Activated CD4-positive, alpha-beta T cell treated with anti-CD3 and anti-CD28 coated beads, Interleukin-2, amount 50 U/mL, for 24 hours (primary cell): ENCODE results near the gene MRPL9.

Experiments used
- DNase-seq, 2 donors: peaks; one replicate each; pipeline ENCODE4 v3.0.0-alpha.2; 2020; ENCODE audit warnings: low read depth in 1 of 2, low spot score in 1 of 2

Gene MRPL9

DNA sequence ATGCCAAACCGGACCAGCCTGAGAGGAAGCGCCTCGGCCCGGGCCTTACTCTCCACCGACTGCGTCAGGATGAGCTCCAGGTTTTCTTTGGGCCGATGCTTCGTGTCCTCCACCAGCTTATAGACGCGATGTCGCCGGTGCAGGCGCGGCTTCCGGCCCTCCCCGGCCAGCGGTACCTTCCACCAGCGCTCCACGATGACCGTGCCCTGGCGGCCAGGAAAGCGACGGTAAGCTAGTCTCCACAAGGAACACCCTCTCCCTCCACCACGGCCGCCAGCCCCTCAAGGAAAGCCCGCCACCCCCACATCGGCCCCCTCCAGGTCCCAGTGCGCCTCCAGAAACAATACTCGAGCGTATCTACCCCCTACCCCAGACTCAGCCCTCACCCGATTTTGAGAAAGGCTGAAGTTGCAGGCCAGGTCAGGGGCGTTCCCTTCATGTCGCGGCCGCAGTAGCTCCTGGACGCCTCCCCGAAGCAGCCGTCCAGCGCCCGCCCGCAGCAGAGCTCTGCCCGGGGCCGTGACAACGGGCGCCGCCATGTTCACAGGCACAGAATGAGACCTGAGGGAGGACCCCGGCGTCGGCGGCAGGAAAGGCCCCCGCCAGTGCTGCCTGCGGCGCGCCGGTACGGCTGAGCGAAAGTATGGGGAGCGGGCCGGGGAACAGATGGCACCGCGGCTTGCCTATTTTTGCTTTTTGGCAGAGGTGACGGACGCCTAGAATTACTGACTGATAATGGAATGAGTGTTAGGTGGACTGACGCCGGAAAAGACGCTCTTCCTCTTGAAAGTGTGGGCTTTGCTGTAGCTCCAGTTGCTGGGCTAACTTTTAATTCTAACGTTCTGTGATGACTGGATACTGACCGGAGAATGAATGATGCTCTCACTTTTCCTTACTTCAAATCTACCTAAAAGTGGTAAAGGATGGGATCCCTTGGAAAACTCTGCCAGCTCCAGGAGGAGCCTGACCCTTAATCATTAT is at the start of gene MRPL9:
TSS of gene MRPL9 (minus strand) at position 556 of the 981 bp plus-strand sequence. CDS start at position 539, 17 bp downstream.
- DNase-seq = peak; percentile 74 to 80

DNA sequence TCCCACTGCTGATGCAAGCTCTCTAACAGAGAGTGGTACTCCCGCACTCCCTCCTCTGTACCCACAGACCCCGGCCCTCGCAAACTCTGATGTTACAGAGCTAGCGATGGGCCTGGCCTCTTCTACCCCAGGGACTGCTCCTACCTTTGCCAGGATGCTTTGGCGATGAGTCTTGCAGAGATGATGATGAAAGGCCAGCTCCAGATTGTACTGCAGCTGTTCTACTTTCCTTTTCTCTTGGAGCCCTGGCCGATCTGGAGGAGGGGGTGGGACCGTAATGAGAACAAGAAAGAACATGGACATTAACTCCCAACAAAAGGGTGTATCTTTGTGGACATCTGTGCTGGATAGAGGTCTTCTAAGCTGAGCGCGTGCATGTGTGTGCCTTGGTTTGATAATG is 47.9 kb upstream of the MRPL9 start:
- no peak for DNase-seq

DNA sequence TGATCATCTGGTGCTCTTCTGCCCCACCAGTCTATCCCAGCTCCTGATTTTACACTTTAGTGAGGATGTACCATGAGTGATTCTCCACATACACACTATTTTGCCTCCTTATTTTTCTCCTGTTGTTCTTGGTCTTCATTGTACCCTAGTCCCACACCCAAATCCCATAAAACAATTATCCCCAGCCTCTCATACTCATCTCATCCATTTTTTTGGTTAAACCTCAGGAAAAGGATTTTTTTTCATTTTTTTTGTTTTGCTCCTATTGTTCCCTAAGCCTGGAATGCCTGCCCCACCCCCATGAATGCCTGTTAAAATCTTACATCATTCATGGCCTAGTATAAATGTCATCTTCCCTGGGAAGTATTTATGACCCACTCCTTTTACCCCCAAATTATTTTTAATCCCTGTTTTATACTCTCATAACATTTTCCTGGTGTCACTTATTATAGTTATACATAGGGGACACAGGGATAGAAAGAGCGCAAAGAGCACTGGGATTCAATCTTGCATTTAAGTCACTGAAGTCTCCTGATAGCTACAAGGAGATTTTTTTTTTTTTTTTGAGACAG is 46.8 kb upstream of the MRPL9 start:
- no peak for DNase-seq

DNA sequence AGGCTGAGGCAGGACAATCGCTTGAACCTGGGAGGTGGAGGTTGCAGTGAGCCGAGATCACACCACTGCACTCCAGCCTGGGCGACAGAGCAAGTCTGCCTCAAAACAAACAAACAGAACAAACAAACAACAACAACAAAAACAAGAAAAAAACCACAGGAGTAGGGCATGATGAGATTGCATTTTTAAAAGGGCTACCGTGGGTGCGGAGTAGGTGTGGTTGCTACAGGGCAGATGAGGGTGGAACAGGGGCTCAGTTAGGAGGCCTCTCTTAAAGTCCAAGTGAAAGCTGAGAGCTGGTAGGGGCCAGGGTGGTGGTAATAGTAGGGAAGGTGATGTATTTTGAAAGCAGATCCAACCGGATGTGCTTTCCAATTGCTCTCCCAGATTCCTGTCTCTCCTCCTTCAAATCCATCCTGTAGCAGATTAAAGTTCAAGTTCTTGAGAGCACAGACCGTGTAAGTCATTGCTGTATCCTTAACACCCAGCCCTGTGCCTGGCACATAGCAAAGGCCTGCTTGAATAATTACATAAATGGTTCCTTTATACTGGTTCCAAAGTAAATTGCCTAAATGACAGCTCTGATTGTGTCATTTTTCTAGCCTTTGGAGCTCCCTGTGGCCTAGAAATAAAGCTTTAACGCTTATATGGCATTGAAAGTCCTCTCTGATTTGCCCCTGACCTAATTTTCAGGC is 46.1 kb upstream of the MRPL9 start:
- DNase-seq = no peak

DNA sequence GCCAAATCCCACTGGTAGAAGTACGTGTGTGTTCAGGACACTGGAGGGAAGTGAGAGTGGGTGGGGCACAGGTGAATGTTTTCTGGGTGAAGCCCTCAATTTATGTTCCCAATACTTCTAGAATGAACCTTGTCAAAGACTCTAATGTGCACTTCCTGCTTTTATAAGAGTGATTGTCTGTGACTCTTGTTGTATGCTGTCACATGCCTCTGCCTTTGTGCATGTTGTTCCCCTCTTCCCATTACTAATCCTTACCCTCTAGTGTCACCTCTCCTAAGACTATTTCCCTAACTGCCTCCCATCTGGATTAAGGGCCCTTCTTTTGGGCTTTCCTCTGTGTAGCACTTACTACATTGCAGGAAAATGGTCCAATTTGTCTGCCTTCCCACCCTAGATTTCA is 44.5 kb upstream of the MRPL9 start:
- no peak for DNase-seq

DNA sequence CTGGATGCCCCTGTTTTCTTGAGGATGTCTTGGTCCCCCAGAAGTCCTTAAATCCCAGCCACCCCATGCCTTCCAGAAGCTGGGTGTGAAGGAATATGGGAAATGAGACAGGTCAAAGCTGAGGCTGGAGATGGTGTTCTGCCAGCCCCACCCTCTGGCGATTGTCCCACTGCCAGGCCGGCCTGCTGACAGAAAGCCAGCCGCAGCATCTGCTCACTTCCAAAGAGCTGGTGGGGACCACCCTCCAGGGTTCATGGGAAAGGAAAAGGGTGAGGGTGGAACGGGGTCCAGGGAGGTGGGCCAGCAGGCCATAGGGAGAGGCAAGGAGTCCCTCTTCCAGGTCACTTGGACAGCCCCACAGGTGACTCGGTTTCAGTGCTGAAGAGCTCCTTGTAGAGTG is 43.8 kb upstream of the MRPL9 start:
- DNase-seq = no peak

DNA sequence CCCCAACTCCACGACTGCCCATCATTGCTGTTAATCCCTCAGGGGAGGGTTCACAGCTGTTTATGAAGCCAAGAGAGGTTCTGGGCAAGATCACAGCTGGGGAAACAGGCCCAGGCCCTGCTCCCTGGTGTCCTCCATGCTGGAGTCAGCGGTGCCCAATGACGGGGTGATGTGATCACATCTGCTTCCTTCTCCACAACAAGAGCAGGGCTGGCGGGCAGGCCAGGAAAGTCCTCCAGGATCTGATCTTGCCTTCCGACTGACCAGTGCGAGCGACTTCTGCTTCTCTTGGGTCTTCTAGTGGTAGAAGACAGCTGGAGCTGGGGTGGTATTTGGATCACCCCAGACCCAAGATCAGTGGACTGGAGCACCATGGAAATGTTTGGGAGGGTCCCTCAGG is 42.9 kb upstream of the MRPL9 start:
- DNase-seq = no peak

DNA sequence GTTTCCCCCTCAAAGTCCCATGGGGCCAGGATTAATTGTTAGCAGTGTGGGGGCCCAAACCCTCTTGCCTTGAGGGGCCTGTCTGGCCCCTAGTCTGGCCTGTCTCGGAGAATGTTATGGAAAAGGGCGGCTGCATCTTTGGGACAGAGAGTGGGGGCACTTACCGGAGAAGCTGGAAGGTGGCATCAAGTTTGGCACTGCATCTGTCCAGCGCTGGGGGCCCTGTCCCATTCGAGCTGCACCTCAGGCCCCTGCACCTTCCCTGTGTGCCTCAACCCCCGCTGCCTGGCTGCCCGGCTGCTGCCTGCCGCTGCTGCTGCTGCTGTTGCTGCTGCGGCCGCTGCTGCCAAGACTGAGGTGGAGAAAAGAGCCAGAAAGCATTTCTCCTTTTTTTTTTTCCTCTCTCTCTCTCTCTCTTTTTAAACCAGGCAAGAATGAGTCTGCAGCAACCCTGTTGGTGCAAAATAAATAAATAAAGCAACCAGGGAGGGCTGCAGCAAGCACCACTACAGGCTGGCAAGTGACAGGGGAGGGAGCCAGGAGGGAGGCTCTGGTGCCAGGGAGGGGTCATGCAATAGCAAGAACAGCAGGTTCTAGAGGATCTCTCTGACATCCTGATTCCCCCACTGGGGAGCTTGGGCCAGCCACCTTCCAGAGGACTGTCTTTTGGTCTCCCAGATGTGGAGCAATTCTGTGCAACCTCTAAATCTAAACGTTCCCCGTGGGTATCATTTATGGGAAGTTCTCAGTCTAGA is 41.9 kb upstream of the MRPL9 start, which contains the start of gene LINGO4:
TSS of gene LINGO4 (minus strand) at position 354 of the 755 bp plus-strand sequence. CDS start 2,715 bp downstream, outside the sequence.
- no peak for DNase-seq

DNA sequence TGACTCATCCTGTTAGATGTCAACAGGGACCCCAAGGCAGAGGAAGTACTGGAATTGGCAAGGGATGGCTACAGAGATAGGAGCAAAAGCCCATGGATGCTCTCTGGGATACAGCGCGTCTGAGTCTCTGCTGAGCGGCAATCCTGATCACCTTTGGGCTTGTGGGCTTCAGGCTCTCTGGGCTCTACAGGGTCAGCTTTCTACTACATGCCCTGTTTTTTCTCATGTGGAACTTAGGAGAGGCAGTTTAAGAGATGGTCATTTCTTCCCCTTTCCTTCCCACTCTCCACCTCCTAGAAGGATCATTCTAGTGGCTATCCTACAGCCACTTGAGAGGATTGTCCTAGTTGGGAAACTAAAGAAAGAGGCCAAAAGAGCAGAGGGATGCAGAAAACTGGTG is 40.6 kb upstream of the MRPL9 start:
- no peak for DNase-seq

DNA sequence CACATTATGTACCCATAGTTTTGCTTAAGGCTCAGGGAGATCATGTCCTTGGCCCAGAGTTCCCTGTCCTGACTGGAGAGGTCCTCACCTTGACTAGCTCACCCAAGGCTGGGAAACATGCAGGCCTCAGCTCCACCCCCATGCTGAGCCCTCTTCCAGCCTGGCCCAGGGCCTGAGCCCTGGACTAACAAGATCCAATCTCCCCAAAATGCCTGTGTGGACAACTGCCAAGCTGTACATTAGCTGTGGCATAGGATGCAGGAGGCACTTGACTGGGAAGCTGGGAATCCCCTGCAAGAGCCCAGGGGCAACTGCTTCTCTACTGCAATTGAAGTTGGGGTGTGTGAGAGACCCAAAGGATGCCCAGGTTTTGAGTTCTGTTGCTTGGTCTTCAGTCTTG is 39.9 kb upstream of the MRPL9 start:
- no peak for DNase-seq

DNA sequence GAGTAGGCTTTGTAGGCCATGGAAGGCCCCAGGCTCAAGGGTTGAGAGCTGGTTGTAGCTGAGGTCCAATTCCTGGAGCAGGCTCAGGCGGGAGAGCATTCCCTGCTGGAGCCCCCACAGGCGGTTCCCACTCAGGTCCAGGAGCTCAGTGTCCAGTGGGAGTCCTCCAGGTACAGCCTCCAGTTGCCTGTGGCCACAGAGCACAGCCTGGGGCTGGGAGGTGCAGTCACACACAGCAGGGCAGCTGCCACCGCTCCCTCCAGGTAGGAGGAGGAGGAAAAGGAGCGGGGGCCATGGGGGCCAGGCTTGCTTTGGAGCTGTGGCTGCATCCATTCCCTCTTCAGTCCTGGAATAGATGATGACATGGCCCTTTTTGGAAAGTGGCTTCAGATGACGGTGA is 39.1 kb upstream of the MRPL9 start:
- no peak for DNase-seq

DNA sequence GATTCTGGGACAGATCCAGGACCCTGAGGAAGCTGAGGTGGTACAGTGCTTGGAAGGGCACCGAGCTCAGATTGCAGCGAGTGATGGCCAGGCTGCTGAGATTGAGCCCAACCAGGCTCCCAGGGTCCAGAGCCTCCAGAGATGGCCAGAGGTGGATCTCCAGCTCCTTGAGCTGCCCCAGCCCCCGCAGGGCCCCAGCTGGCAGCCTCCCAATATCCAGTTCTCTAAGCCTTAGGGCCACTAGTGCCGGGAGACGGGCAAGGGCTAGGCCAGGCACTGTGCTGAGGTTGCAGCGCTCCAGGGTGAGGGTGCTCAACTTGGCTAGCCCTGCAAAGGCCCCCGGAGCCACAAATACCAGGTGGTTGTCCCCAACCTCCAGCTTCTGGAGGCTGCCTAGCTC is 38.5 kb upstream of the MRPL9 start:
- no peak for DNase-seq

DNA sequence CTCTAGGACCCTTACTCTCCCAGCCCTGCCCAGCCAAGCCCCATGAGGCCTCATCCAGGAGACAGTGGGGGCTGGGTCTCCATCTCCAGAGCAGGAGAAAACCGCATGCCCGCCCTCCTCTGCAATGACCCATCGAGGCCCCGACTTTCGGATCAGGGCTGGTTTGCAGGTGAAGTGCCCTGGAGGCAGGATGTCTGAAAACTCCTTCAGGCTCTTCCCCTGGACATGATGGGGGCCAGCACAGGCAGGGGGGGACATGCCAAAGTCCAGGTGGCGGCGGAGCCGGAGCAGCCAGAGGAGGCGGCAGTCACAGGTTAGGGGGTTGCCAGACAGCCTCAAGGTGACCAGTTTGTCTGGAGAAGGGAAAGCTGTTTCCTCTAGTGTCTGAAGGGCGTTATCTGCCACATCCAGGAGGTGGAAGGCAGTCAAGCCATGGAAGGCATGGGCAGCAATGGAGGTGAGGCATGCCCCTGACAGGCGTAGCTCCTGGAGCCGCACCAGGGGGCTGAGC is 38.1 kb upstream of the MRPL9 start:
- DNase-seq = no peak

DNA sequence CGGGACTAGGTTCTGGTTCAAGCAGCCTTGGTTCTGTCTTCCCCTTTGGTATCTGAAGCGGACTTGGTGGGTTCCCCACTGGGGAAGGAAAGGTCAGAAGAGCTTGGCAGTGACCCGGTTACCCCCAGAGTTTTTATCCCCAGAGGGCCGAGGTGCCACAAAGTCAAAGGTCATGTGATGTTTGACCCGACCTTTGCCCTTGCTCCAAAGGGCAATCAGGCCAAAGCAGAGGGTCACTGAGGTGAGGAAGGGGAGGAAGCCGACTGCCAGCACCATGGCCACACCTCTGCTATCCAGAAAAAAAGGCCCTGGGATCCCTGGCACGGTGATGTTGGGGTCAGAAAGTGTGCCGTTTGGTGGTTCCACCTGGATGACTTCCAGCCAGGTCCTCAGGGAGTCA is 37.5 kb upstream of the MRPL9 start:
- no peak for DNase-seq

DNA sequence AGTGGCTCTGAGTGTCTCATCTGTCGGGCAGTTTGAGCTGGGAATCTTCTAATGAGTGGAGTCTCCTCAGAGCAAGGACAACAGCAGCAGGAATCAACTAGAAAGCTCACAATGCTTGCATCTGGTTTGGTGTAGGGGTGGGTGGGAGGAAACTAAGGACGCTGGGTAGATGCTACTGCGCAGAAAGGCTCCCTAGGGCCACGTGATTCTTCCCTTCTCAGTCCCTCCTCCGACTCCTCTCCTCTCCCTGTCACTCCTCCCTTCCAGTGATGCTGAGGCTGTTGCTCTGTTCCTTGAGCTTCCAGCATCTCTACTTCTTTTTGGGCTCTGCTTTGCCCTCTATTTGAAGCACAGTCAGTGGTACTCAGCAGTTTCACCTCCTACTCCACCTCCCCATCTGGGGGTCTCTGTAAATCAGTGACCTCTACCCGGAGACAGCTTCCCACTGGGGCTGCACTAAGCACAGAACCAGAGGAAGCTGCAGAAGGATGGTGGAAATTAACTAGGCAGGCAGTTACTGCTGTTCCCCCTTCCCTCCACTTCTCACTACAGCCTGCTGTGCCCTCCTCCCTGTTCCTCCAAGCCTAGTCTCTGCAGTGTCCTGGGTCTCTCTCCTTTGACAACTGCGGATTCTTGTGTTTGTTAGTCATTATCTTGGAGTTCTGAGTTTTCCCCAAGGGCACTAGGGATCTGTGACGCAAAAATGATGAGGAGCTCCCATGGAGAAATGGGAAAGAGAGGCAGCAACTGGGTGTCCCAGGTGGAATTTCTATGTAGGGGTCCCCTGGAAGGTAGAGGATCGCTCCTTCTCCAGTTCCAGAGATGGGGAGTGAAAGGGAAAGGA is 36.1 kb upstream of the MRPL9 start:
- DNase-seq = no peak

DNA sequence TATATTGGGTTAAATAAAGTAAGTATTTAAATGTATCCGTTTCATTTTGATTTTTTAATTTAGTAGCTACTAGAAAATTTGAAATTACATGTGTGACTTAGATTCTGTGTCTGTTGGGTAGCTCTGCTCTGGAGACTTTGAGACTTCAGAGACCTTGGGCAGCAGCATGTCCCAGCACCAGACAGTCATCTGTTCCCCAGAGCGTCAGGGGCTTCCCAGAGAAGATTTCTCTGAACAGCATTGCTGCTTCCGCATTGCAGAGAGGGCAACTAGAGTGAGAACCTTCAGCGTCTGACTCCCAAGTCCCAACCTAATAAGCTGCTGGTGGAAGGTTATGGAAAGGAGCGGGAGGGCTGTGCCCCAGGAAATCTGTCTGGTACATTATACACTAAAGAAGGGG is 35.3 kb upstream of the MRPL9 start:
- DNase-seq = no peak

DNA sequence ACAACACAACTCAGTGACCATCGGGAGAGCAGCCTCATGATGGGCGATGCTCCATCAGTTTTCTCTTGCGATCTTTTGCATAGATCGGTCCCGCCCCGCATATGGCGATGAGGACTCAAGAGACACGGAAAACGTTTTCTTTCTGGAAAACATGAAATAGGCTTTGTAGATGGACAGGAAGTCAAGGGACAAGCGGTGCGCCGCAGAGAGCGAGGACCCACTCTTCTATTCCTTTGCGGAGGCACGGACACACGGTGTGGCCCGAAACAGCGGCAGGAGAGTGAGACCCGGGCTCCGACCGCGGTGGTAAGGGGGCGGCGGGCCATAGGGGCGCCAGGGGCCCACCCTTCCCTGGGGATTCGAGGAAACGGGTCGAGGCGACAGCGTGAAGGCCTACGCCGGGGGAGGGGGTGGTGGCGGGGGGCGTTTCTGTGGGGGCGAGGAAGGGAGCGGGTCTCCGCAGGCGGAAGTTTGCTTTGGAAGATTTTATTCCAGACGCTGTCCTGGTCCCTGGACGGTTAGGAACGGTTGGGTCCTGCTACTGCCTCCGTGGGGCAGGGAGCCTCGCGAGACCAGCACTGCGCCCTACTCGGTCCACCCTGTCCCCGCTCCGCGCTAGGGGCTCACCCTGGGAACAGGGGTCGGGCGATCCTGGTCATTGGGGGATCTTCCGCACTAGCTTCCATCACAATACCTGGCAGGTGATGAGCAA is 27.8 kb upstream of the MRPL9 start:
- no peak for DNase-seq

DNA sequence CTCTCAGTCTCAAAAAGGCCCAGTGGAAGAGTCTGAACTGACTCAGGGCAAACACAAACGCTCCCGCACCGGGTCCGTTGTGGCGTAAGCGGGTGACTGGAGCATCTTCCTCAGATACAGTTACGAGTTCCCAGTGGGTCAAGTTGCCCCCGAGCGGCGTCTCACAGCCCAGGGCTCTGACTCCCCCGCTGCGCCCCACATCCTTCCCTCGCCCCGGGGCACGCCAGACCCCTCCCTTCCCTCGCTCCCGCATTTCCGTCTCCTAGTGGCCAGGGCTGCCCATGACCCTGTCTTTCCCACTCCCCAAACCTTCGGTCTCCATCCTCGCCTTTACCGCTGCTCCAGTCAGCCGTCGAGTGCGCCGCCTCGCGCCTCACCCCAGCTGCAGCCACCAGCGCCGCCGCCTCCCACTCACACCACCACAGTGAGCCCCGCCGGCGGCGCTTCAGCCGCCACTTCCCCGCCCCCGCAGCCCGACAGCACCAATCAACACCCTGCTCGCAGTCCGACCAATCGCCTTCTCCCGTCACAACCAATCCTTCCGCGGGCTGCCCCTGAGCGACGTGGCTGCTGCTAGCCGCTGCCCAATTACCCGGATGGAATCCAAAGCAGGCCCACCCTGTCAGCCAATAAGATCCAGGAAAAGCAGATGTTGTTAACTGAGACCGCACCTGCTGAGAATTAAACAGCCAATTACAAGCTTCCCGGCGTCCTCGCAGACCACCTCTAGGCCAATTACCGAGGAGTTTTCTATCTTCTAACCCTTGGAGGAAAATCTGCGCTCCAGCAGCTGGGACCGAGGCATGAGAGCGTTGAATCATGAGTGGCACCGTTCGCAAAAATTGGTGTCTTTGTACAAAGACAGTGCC is 27.0 kb upstream of the MRPL9 start, which contains the start of gene TDRKH:
TSS of gene TDRKH (minus strand) at position 430 of the 869 bp plus-strand sequence. CDS start 7,478 bp downstream, outside the sequence.
- DNase-seq = peak; percentile 92 to 98
